ENCODE measurements around the gene FAM217A.
A peak's percentile ranks its signal among the peaks of the same experiment; 100 is the strongest.

FAM217A gene

DNA sequence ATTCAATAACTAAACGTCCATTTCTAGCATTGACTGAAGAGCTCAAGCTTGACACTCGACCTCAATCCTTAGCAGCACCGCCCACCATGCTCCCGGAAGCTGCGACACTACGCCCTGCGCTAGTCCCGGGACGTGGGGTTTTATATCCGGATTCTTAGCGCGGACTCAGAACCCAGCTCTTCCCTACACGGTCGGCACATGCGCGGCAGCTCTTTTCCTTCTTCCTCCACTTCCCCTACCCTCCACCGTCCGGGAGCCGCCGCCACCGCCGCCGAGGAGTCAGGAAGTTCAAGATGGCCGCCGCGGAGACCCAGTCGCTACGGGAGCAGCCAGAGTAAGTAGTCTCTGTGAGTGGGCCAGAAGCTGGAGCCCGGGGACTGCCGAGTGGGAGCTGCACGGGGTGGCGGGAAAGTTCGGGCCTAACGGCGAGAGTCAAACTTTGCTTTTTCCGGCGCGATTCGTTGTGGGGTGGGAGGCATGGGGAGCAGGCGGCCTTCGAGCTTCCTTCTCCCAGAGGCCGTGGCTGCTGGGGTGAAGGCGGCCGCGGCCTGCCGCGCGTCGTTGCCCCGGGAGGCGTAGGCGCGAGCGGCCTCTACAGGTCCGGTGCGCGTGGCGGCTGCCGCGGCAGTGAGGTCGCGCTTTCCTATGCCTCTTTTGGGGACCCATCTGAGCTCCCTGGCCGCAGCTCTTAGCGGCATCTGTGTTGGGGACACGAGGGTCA, 57.6 kb downstream of the FAM217A start:
- DNase-seq: peak; percentile 77

DNA sequence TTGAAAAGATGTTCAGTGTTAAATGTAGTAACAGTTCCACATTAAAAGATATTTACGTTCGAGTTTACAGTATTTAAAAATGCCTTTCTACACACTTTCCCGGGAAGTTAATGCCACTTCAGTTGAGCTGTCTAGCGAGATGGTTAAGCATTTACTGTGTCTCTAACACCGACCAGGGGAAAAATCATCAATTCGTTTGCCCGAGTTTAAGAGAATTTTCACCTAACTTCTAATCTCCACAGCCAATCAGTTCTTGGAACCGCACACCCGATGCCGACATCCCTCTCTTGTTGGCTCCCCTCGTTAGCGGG, 58.2 kb downstream of the FAM217A start:
- no peak for DNase-seq

DNA sequence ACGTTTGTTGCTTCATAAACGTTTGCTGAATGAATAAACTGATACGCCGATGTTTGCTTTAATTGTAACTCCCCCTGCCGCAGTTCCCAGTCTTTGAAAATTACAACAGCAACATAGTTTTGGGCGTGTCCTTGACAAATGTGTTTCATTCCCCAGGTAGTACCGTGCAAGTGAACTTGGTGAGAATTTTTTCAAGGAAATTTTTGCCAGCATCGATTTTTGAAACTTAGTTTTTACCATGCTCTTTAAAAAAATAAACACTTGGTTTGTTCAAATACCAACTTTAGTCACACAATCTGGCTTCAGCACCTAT, 60.1 kb downstream of the FAM217A start:
- DNase-seq: no peak

All from SIG-M5 (cell line).